Activated CD8-positive, alpha-beta T cell treated with anti-CD3 and anti-CD28 coated beads for 36 hours (primary cell): ENCODE results near the gene PGLYRP1. TPM values are rescaled to one million over a fixed set of nuclear protein-coding genes. Genes with fewer than 3 reads are reported as not detected.
A peak's percentile ranks its signal among the peaks of the same experiment; 100 is the strongest.

Experiments
- ATAC-seq: fragments of 200-7000 bp; cut with Tn5 transposase; one replicate; pipeline ENCODE4 v1.10.0; 2021; ENCODE audit warnings: mild to moderate bottlenecking, moderate library complexity
- CTCF ChIA-PET: fragments of 350-600 bp; sonication (Branson Sonifier 250); formaldehyde crosslinking; loops from one replicate; lab custom pipeline; 2021; ENCODE audit warnings: antibody characterized with exemption; lab: Charles Lee
- POLR2A ChIA-PET: fragments of 350-600 bp; sonication (Branson Sonifier 250); formaldehyde crosslinking; loops from one replicate; lab custom pipeline; 2021; ENCODE audit warnings: antibody characterized with exemption; lab: Charles Lee
- DNase-seq: peaks from one replicate; pipeline ENCODE4 v3.0.0-alpha.2; 2020
- H3K27ac Mint-ChIP-seq: one replicate; pipeline ENCODE4 v1.8.0; 2021; ENCODE audit warnings: mild to moderate bottlenecking, mixed read lengths
- H3K27me3 Mint-ChIP-seq: one replicate; pipeline ENCODE4 v1.8.0; 2021; ENCODE audit warnings: mixed read lengths
- H3K36me3 Mint-ChIP-seq: one replicate; pipeline ENCODE4 v1.8.0; 2021; ENCODE audit warnings: low read depth, mixed read lengths
- H3K4me1 Mint-ChIP-seq: one replicate; pipeline ENCODE4 v1.8.0; 2021; ENCODE audit warnings: low read depth, mixed read lengths
- H3K4me3 Mint-ChIP-seq: one replicate; pipeline ENCODE4 v1.8.0; 2021; ENCODE audit warnings: mild to moderate bottlenecking, moderate library complexity, mixed read lengths
- H3K9me3 Mint-ChIP-seq: one replicate; pipeline ENCODE4 v1.8.0; 2021; ENCODE audit warnings: mixed read lengths
- CTCF ChIP-seq: fragments of 200-600 bp; IDR thresholded peaks from one replicate; pipeline ENCODE4 v1.8.0; 2022; ENCODE audit warnings: antibody characterized with exemption, mild to moderate bottlenecking
- intact Hi-C: fragments of 100-400 bp; cut with micrococcal nuclease; formaldehyde crosslinking; loops from one replicate; pipeline ENCODE4 v1.10.0; 2022
- total RNA-seq, 2 experiments: library from RNA; stranded (reverse); gene quantifications; one replicate each; pipeline ENCODE4 v1.2.3, GENCODE V29; 2021

The PGLYRP1 gene
- total RNA-seq, 2 experiments from 2014 or later, result not detected

- DNase-seq, result peak; percentile 62
- peaks cover 44% of the 10 kb centered on the region for H3K27me3 Mint-ChIP-seq
- peaks cover 13% of the 10 kb centered on the region for H3K4me1 Mint-ChIP-seq
- no peak for TF ChIP-seq CTCF
- H3K36me3 Mint-ChIP-seq, result no peaks in the 10 kb centered on the region
- no peak within 1 kb of the TSS for H3K27ac Mint-ChIP-seq
- CTCF ChIA-PET, result interaction anchor here (0.9 kb wide), 1 partner anchor 55 kb away, joined by 4 read pairs; no protein-coding TSS in a partner anchor
- intact Hi-C loops, result no loop called here
- no peak within 1 kb of the TSS for H3K4me3 Mint-ChIP-seq
- ATAC-seq, result peak; percentile 72
- POLR2A ChIA-PET, result no interaction called here
- no peaks in the 10 kb centered on the region for H3K9me3 Mint-ChIP-seq
Measured at GRCh38 chr19:45973553-45974338, 49.1 kb downstream of the PGLYRP1 start, which contains the start of gene NOVA2. TSS of gene NOVA2 (minus strand) at chr19:45973865. CDS start at chr19:45973351, 514 bp downstream.

GRCh38 chr19:45972947-45973540 lies 49.8 kb downstream of the PGLYRP1 start:
- no peak for ATAC-seq
- CTCF ChIA-PET, result no interaction called here
- DNase-seq, result no peak
- H3K36me3 Mint-ChIP-seq, result no peaks in the 10 kb centered on the region
- H3K4me1 Mint-ChIP-seq, result peaks cover 13% of the 10 kb centered on the region
- POLR2A ChIA-PET, result no interaction called here
- H3K4me3 Mint-ChIP-seq, result no peak overlapping the region
- no peaks in the 10 kb centered on the region for H3K9me3 Mint-ChIP-seq
- intact Hi-C loops, result no loop called here
- TF ChIP-seq CTCF, result no peak
- H3K27me3 Mint-ChIP-seq, result peaks cover 46% of the 10 kb centered on the region
- no peak overlapping the region for H3K27ac Mint-ChIP-seq

GRCh38 chr19:45972081-45972946 lies 50.5 kb downstream of the PGLYRP1 start:
- no peak overlapping the region for H3K4me3 Mint-ChIP-seq
- no peak overlapping the region for H3K27ac Mint-ChIP-seq
- no peaks in the 10 kb centered on the region for H3K9me3 Mint-ChIP-seq
- DNase-seq, result peak; percentile 61
- H3K4me1 Mint-ChIP-seq, result peaks cover 13% of the 10 kb centered on the region
- POLR2A ChIA-PET, result no interaction called here
- CTCF ChIA-PET, result no interaction called here
- no peak for TF ChIP-seq CTCF
- H3K27me3 Mint-ChIP-seq, result peaks cover 49% of the 10 kb centered on the region
- intact Hi-C loops, result no loop called here
- H3K36me3 Mint-ChIP-seq, result no peaks in the 10 kb centered on the region
- peak; percentile 69 for ATAC-seq

GRCh38 chr19:45971260-45971902 lies 51.5 kb downstream of the PGLYRP1 start:
- Mint-ChIP-seq H3K27me3 (peaks cover 49% of the 10 kb centered on the region), H3K4me1 (peaks cover 13% of the 10 kb centered on the region), H3K27ac (no peak overlapping the region), H3K36me3 (no peaks in the 10 kb centered on the region), H3K4me3 (no peak overlapping the region), H3K9me3 (no peaks in the 10 kb centered on the region)
- POLR2A ChIA-PET, result interaction anchor here (1.2 kb wide), 1 partner anchor 63 kb away, joined by 3 read pairs; no protein-coding TSS in a partner anchor
- TF ChIP-seq CTCF, result no peak
- ATAC-seq (no peak), DNase-seq (no peak)
- intact Hi-C loops, result no loop called here
- CTCF ChIA-PET, result no interaction called here
